ENCODE results near the gene ABLIM2.

The ABLIM2 gene

GRCh38 chr4:8199594-8200301 is 41.1 kb upstream of the ABLIM2 start:
- H2BK15ac ChIP-seq (replicated peaks; ENCODE audit: low read depth) = no peak overlapping the region
- no peak overlapping the region for H3K4ac ChIP-seq (ENCODE audit: low read depth, low read length)
- H3K36me3 ChIP-seq (ENCODE audit: control insufficient read depth, insufficient read depth, low read length) = no peaks in the 10 kb centered on the region
- no peaks in the 10 kb centered on the region for H3K4me1 ChIP-seq (ENCODE audit: control insufficient read depth, low read depth, low read length)
- no peak overlapping the region for H3K4me3 ChIP-seq (ENCODE audit: low read length)
- no peak overlapping the region for H3K9ac ChIP-seq (ENCODE audit: low read length)
- no peaks in the 10 kb centered on the region for H3K79me1 ChIP-seq (ENCODE audit: low read length)
- H2BK5ac ChIP-seq (ENCODE audit: low read length) = no peak overlapping the region
- DNase-seq = no peak
- H3K79me2 ChIP-seq (ENCODE audit: control insufficient read depth, insufficient read depth, low read length) = no peaks in the 10 kb centered on the region
- no peak overlapping the region for H2AK5ac ChIP-seq (ENCODE audit: low read length)
- H4K5ac ChIP-seq (ENCODE audit: low read length) = no peak overlapping the region
- no peak overlapping the region for H2BK120ac ChIP-seq (ENCODE audit: low read depth, low read length)
- no peak overlapping the region for H3K18ac ChIP-seq (ENCODE audit: low read length)
- H3K4me2 ChIP-seq (ENCODE audit: low read length) = no peak overlapping the region
- H3K27ac ChIP-seq (ENCODE audit: low read depth, low read length) = no peak overlapping the region
- H3K56ac ChIP-seq (ENCODE audit: low read length) = no peak overlapping the region
- H3K27me3 ChIP-seq (ENCODE audit: insufficient read depth, low read length, poor library complexity) = no peaks in the 10 kb centered on the region
- no peak overlapping the region for H4K8ac ChIP-seq (ENCODE audit: low read depth, low read length)
- no CpG with 5 or more reads among the region's 26 CpGs for WGBS (ENCODE audit: extremely low coverage, insufficient coverage, low lambda C conversion rate)
- H3K23ac ChIP-seq (ENCODE audit: low read length) = no peak overlapping the region

GRCh38 chr4:8198906-8199593 is 40.4 kb upstream of the ABLIM2 start, which contains the start of gene SH3TC1:
Gene SH3TC1 (plus strand): TSS chr4:8199290. CDS start chr4:8205195, 5,905 bp downstream.
- Histone ChIP-seq H2BK5ac (ENCODE audit: low read length) (no peak within 1 kb of the TSS), H3K27ac (ENCODE audit: low read depth, low read length) (no peak within 1 kb of the TSS), H3K79me1 (ENCODE audit: low read length) (no peaks in the 10 kb centered on the region), H3K79me2 (ENCODE audit: control insufficient read depth, insufficient read depth, low read length) (no peaks in the 10 kb centered on the region), H3K23ac (ENCODE audit: low read length) (no peak within 1 kb of the TSS), H3K27me3 (ENCODE audit: insufficient read depth, low read length, poor library complexity) (no peaks in the 10 kb centered on the region), H4K8ac (ENCODE audit: low read depth, low read length) (no peak within 1 kb of the TSS), H2BK120ac (ENCODE audit: low read depth, low read length) (no peak within 1 kb of the TSS), H3K4me1 (ENCODE audit: control insufficient read depth, low read depth, low read length) (no peaks in the 10 kb centered on the region), H3K4me2 (ENCODE audit: low read length) (no peak within 1 kb of the TSS), H3K18ac (ENCODE audit: low read length) (no peak within 1 kb of the TSS), H2BK15ac (replicated peaks; ENCODE audit: low read depth) (no peak within 1 kb of the TSS), H3K4ac (ENCODE audit: low read depth, low read length) (no peak within 1 kb of the TSS), H4K5ac (ENCODE audit: low read length) (no peak within 1 kb of the TSS), H3K4me3 (ENCODE audit: low read length) (no peak within 1 kb of the TSS), H3K9ac (ENCODE audit: low read length) (no peak within 1 kb of the TSS), H2AK5ac (ENCODE audit: low read length) (no peak within 1 kb of the TSS), H3K56ac (ENCODE audit: low read length) (peak within 1 kb of the TSS; percentile 42), H3K36me3 (ENCODE audit: control insufficient read depth, insufficient read depth, low read length) (no peaks in the 10 kb centered on the region)
- no peak for DNase-seq
- no CpG with 5 or more reads among the region's 32 CpGs for WGBS (ENCODE audit: extremely low coverage, insufficient coverage, low lambda C conversion rate)

DNA sequence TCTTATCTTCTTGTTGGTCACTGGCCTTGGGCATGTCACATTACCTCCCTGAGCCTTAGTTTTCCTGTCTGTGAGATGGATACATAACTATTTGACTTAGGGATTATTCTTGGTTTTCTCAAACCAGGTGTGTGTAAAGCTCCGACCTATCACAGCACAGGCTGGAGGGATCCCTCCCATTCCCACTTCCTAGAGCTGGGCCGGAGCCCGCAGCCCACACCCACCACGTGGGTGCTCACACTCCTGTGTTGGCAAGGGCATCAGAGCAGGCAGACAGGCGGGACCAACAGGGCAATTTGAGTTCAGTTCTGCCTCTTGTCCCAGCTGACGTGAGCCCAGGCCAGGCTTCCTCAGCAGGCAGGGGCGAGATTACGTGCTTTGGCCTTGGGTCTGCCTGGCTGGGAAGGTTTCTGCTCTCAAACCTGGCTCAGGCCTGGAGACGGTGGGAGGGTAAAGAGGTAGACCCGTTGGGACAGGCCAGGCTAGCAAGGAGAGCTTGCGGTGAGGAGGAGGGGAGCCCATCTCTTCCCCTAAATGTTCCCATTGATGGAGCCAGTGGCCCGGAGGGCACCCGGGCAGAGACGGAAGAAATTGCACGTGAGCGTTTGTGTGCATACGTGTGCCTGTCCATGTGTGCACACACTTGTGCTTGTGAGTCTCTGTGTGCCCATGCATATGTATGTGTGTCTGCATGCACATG is 39.7 kb upstream of the ABLIM2 start:
- Histone ChIP-seq H3K56ac (ENCODE audit: low read length) (no peak overlapping the region), H2BK15ac (replicated peaks; ENCODE audit: low read depth) (no peak overlapping the region), H4K5ac (ENCODE audit: low read length) (no peak overlapping the region), H3K9ac (ENCODE audit: low read length) (no peak overlapping the region), H3K27me3 (ENCODE audit: insufficient read depth, low read length, poor library complexity) (no peaks in the 10 kb centered on the region), H3K79me2 (ENCODE audit: control insufficient read depth, insufficient read depth, low read length) (no peaks in the 10 kb centered on the region), H3K4me3 (ENCODE audit: low read length) (no peak overlapping the region), H2AK5ac (ENCODE audit: low read length) (no peak overlapping the region), H3K23ac (ENCODE audit: low read length) (no peak overlapping the region), H3K4me1 (ENCODE audit: control insufficient read depth, low read depth, low read length) (no peaks in the 10 kb centered on the region), H2BK120ac (ENCODE audit: low read depth, low read length) (no peak overlapping the region), H3K18ac (ENCODE audit: low read length) (no peak overlapping the region), H3K27ac (ENCODE audit: low read depth, low read length) (no peak overlapping the region), H3K79me1 (ENCODE audit: low read length) (no peaks in the 10 kb centered on the region), H2BK5ac (ENCODE audit: low read length) (no peak overlapping the region), H3K4ac (ENCODE audit: low read depth, low read length) (no peak overlapping the region), H3K36me3 (ENCODE audit: control insufficient read depth, insufficient read depth, low read length) (no peaks in the 10 kb centered on the region), H3K4me2 (ENCODE audit: low read length) (no peak overlapping the region), H4K8ac (ENCODE audit: low read depth, low read length) (no peak overlapping the region)
- WGBS (ENCODE audit: extremely low coverage, insufficient coverage, low lambda C conversion rate) = no CpG with 5 or more reads among the region's 17 CpGs
- DNase-seq = no peak

DNA sequence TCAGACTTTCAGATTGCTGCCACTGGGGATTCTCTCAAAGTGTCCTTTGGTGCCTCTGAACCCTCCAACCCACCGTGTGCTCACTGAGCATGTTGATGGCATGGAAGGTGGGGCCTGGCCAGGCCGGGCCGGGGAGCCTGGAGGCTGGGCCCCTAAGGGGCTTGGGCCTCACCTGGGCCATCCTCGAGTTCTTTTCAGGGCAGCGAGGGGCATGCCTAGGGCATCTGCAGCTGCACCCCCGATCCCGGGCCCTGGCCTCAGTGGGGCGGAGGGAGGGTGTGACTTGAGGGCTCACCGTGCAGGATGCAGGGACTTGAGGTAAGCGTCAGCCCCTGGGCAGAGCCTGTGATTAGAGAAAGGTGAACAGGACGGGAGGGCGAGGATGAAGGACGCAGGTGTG is 38.9 kb upstream of the ABLIM2 start:
- H3K4me3 ChIP-seq (ENCODE audit: low read length) = no peak overlapping the region
- H3K4me1 ChIP-seq (ENCODE audit: control insufficient read depth, low read depth, low read length) = no peaks in the 10 kb centered on the region
- no peaks in the 10 kb centered on the region for H3K79me2 ChIP-seq (ENCODE audit: control insufficient read depth, insufficient read depth, low read length)
- H3K9ac ChIP-seq (ENCODE audit: low read length) = no peak overlapping the region
- no peak overlapping the region for H2BK120ac ChIP-seq (ENCODE audit: low read depth, low read length)
- no peak overlapping the region for H3K56ac ChIP-seq (ENCODE audit: low read length)
- no peak overlapping the region for H3K18ac ChIP-seq (ENCODE audit: low read length)
- no peak overlapping the region for H3K23ac ChIP-seq (ENCODE audit: low read length)
- no peaks in the 10 kb centered on the region for H3K36me3 ChIP-seq (ENCODE audit: control insufficient read depth, insufficient read depth, low read length)
- no peak overlapping the region for H2AK5ac ChIP-seq (ENCODE audit: low read length)
- no peak overlapping the region for H2BK15ac ChIP-seq (replicated peaks; ENCODE audit: low read depth)
- no CpG with 5 or more reads among the region's 13 CpGs for WGBS (ENCODE audit: extremely low coverage, insufficient coverage, low lambda C conversion rate)
- H3K79me1 ChIP-seq (ENCODE audit: low read length) = no peaks in the 10 kb centered on the region
- H3K4ac ChIP-seq (ENCODE audit: low read depth, low read length) = no peak overlapping the region
- no peak overlapping the region for H3K4me2 ChIP-seq (ENCODE audit: low read length)
- no peak for DNase-seq
- no peak overlapping the region for H4K5ac ChIP-seq (ENCODE audit: low read length)
- no peaks in the 10 kb centered on the region for H3K27me3 ChIP-seq (ENCODE audit: insufficient read depth, low read length, poor library complexity)
- no peak overlapping the region for H3K27ac ChIP-seq (ENCODE audit: low read depth, low read length)
- H4K8ac ChIP-seq (ENCODE audit: low read depth, low read length) = no peak overlapping the region
- no peak overlapping the region for H2BK5ac ChIP-seq (ENCODE audit: low read length)

- Histone ChIP-seq H2BK120ac (ENCODE audit: low read depth, low read length) (no peak overlapping the region), H3K4me2 (ENCODE audit: low read length) (no peak overlapping the region), H3K79me2 (ENCODE audit: control insufficient read depth, insufficient read depth, low read length) (no peaks in the 10 kb centered on the region), H3K18ac (ENCODE audit: low read length) (no peak overlapping the region), H3K9ac (ENCODE audit: low read length) (no peak overlapping the region), H3K4me3 (ENCODE audit: low read length) (no peak overlapping the region), H2BK15ac (replicated peaks; ENCODE audit: low read depth) (no peak overlapping the region), H3K4ac (ENCODE audit: low read depth, low read length) (no peak overlapping the region), H3K4me1 (ENCODE audit: control insufficient read depth, low read depth, low read length) (no peaks in the 10 kb centered on the region), H3K27ac (ENCODE audit: low read depth, low read length) (no peak overlapping the region), H4K8ac (ENCODE audit: low read depth, low read length) (no peak overlapping the region), H3K27me3 (ENCODE audit: insufficient read depth, low read length, poor library complexity) (no peaks in the 10 kb centered on the region), H3K79me1 (ENCODE audit: low read length) (no peaks in the 10 kb centered on the region), H2BK5ac (ENCODE audit: low read length) (no peak overlapping the region), H2AK5ac (ENCODE audit: low read length) (no peak overlapping the region), H3K36me3 (ENCODE audit: control insufficient read depth, insufficient read depth, low read length) (no peaks in the 10 kb centered on the region), H4K5ac (ENCODE audit: low read length) (no peak overlapping the region), H3K56ac (ENCODE audit: low read length) (no peak overlapping the region), H3K23ac (ENCODE audit: low read length) (no peak overlapping the region)
- no CpG with 5 or more reads among the region's 20 CpGs for WGBS (ENCODE audit: extremely low coverage, insufficient coverage, low lambda C conversion rate)
- DNase-seq = no peak
Observed at GRCh38 chr4:8195841-8196458, 37.3 kb upstream of the ABLIM2 start.

Data from mesendoderm (in vitro differentiated cells).